DND-41 (cell line): ENCODE measurements around the gene CIDEA.

Source experiments
- EZH2 ChIP-seq: IDR thresholded peaks from 3 replicates; pipeline ENCODE4 v1.6.1; 2012; ENCODE audit warnings: borderline replicate concordance, low read depth, mild to moderate bottlenecking, moderate library complexity, low read length, inconsistent platforms; ENCODE audit not compliant: severe bottlenecking
- TF ChIP-seq, protein P1 (sequence below): IDR thresholded peaks from 2 replicates; pipeline ENCODE4 v1.5.1; 2012; ENCODE audit warnings: borderline replicate concordance, low read length, moderate library complexity, mild to moderate bottlenecking; ENCODE audit not compliant: poor library complexity, severe bottlenecking; ENCODE audit errors: extremely low read depth

DNA sequence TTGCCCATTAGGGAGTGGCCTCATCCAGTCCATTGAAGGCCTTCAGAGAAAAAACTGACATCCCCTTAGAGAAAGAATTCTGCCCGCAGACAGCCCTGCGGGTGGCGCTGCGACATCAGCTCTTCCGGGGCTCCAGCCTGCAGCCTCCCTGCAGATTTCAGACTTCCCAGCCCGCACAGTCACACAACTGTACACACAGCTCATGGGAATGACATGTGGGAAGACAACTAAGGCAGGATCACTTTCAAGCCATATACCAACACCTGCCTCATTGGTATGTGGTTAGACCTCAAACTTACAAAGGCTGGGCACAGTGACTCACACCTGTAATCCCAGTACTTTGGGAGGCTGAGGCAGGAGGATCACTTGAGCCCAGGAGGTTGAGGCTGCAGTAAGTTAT lies 29.1 kb downstream of the CIDEA start:
- TF ChIP-seq, protein P1, sequence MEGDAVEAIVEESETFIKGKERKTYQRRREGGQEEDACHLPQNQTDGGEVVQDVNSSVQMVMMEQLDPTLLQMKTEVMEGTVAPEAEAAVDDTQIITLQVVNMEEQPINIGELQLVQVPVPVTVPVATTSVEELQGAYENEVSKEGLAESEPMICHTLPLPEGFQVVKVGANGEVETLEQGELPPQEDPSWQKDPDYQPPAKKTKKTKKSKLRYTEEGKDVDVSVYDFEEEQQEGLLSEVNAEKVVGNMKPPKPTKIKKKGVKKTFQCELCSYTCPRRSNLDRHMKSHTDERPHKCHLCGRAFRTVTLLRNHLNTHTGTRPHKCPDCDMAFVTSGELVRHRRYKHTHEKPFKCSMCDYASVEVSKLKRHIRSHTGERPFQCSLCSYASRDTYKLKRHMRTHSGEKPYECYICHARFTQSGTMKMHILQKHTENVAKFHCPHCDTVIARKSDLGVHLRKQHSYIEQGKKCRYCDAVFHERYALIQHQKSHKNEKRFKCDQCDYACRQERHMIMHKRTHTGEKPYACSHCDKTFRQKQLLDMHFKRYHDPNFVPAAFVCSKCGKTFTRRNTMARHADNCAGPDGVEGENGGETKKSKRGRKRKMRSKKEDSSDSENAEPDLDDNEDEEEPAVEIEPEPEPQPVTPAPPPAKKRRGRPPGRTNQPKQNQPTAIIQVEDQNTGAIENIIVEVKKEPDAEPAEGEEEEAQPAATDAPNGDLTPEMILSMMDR = peak; percentile 13
- TF ChIP-seq EZH2 = no peak
